ENCODE results near the gene FLAD1. TPM values are rescaled to one million over a fixed set of nuclear protein-coding genes. Genes with fewer than 3 reads are reported as not detected.

Gene FLAD1
- total and polyA plus RNA-seq, 5 experiments from 2014 or later, result 30.9 to 46.8 (median 41.8) TPM

DNA sequence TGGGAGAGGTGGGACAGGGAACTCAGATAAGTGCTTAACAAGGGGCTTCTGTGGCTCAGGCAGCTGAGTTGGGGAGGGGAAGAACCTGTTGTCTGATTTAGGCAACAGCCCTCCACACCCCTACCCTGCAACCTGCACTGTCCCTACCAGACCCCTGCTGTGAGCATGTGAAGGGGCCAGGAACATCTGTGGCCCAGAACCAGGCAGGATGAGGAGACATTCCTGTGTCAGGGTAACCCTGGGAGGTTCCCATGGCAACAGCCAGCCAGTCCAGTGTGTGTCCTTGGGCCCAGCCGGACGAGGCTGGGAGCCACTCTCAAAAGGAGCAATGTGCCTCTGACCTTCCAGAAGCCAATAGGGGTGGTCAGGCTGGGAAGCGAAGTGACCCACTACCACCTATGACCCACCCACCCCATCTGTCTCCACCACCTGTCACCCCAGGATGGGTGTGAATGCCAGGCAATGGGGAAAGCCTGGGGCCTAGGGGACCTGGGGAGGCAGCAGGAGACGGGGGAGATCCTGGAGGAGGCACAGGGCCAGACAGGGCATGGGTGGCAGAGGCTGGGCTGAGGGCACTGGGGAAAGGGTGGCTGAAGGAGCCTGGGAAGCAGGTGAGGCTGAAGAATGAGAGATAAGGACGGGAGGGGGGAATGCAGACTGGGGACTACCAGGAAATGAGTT lies 41.7 kb upstream of the FLAD1 start:
- H3K36me3 Mint-ChIP-seq, result peaks cover 0 to 25% (median 0%) of the 10 kb centered on the region in 3 donors
- H3K4me1 Mint-ChIP-seq, result peaks cover 27 to 80% (median 67%) of the 10 kb centered on the region in 4 donors
- no peak for ATAC-seq
- peak overlapping the region; percentile 41 to 94 (median 73) for H3K27ac Mint-ChIP-seq
- H3K4me3 Mint-ChIP-seq, result peak overlapping the region in 1 of 10 donors; percentile 38
- peaks cover 0 to under 1% (median 0%) of the 10 kb centered on the region in 9 donors for H3K9me3 Mint-ChIP-seq
- H3K27me3 Mint-ChIP-seq, result no peaks in the 10 kb centered on the region
- DNase-seq, result no peak
- POLR2A ChIA-PET, result interaction anchor here (2.9 kb wide), 1 partner anchor 20 kb away, joined by 19 read pairs; the partner anchor contains the start of gene PYGO2

DNA sequence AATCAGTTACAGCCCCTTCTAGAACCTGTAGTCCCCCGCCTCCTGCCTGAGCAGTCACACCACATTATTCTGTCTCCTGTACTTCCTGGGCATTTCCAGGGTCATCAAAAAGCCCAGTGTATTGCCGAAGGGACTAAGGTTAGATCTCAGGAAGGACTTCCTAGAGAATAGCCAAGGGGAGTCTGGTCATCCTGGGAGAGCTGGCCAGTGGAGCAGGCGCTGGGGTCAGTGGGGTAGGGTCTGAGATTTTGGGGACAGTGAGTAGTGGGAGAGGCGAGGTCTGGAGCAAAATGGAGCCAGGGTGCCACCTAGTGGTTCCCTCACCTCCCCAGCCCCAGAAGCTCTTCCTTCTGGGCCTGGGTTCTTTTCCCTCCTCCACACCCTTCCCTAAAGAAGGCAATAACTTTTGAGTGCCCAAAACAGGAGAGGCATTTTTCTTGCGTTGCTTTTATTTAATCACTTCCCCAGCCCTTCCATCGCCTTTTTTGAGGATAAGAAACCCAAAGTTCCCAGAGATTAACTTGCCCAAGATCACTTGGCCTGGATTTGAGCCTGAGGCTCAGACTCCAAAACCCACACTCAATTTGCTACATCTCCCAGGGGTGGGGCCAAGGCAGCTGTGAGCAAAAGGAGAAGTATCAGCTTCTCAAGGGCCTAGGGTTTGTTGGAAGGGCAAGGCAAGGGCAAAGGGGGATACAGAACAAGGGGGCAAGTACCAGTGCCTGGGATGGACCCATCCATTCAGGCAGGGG lies 39.3 kb upstream of the FLAD1 start:
- Mint-ChIP-seq H3K27ac (peak overlapping the region; percentile 78 to 94 (median 90)), H3K9me3 (no peaks in the 10 kb centered on the region), H3K36me3 (peaks cover 0 to 46% (median 5%) of the 10 kb centered on the region in 3 donors), H3K4me1 (peaks cover 24 to 64% (median 55%) of the 10 kb centered on the region in 4 donors), H3K27me3 (no peaks in the 10 kb centered on the region), H3K4me3 (peak overlapping the region in 5 of 10 donors; percentile 8 to 74 (median 38))
- ATAC-seq (peak in 1 of 2 donors; percentile 24), DNase-seq (peak in 1 of 10 donors; percentile 35)
- POLR2A ChIA-PET, result interaction anchor here (0.6 to 1.5 kb wide), 9 partner anchors 17 to 976 kb away, joined by 3 to 7 read pairs (median 3); partner anchors contain the start of genes CREB3L4 and PYGO2

DNA sequence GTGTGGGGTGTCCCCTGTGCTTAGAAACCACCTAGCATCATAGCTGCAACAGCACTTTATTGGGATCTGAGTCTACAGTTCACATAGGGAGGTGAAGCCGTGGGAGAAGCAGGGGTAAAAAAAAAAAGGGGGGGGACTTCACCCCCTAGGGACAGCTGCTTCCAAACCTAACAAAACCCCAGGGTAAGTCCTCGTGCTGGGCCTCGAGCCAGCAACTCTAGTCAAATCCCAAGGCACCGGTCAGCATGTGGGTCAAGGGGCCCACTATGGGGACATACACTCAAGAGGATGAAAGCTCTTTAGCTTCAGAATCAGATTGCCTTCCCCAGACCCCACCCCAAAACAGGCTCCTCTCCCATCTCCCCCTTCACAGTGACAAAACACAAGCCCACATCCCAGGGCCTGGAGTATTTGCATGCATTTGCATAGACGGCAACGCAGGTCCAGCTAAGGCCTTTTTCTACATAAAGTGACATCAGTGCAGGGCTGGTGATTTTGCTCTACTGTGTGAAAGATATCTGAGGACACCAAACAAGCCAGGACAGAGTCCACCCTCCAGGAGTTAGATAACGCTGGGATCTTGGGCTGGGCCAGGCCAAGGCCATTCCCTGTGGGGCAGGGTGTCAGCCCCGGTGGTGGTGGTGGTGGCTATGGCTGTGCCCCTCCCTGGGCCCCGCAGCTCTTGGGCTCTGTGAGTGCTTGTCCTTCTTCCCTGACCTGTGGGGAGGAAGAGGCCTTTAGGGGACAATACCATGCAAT lies 38.6 kb upstream of the FLAD1 start:
- Mint-ChIP-seq H3K4me1 (peaks cover 23 to 64% (median 54%) of the 10 kb centered on the region in 4 donors), H3K4me3 (peak overlapping the region in 1 of 10 donors; percentile 15)
- no peak for ATAC-seq

DNA sequence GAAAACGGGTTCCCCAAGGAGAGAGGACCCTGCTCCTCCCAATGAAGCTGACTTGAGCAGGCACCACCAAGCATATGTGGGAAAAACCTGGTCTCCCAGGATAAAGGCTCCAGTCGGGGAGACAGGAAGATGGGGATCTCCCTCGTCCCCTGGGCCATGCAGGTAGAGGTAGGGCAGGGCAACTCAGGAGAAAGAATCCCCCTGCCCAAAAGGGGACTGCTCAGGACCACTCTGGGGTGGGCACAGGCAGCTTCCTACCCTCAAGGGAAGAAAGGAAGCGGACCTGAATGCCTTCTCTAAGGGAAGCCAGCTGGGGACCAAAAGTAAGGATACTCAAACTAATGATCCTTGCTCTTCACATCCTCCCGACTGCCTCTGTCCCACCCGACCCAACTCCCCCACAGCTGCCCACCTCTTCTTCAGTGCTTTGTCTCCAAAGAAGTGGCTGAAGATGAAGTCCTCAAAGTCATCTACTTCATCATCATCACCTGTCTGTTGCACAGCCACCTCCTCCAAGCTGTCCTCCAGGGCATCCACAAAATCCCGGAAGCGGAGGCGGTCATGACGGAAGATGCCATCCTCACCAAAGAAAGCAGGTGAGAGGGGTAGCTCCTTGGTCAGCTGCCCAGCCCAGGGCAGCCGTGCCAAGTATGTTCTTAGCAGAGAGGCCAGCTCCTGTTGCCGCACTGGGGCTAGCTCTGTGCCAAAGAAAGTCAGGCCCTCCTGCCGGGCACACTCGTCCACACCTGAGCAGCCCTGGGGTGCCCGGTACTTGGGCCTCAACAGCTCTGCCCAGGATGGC lies 37.8 kb upstream of the FLAD1 start:
- peaks cover 0 to 57% (median 5%) of the 10 kb centered on the region in 3 donors for H3K36me3 Mint-ChIP-seq
- peaks cover 23 to 60% (median 51%) of the 10 kb centered on the region in 4 donors for H3K4me1 Mint-ChIP-seq
- no peaks in the 10 kb centered on the region for H3K27me3 Mint-ChIP-seq
- ATAC-seq (no peak), DNase-seq (no peak)
- H3K27ac Mint-ChIP-seq, result peak overlapping the region in 7 of 10 donors; percentile 20 to 95 (median 43)
- POLR2A ChIA-PET, result interaction anchor here (1.3 to 1.9 kb wide), 3 partner anchors 8 to 72 kb away, joined by 3 to 8 read pairs (median 6); partner anchors contain the start of genes PMVK and PYGO2
- H3K4me3 Mint-ChIP-seq, result no peak overlapping the region
- H3K9me3 Mint-ChIP-seq, result no peaks in the 10 kb centered on the region

More for the DNA sequence above, 38.6 kb upstream of the FLAD1 start:
- Mint-ChIP-seq H3K36me3 (peaks cover 0 to 52% (median 5%) of the 10 kb centered on the region in 3 donors), H3K27me3 (no peaks in the 10 kb centered on the region), H3K9me3 (no peaks in the 10 kb centered on the region), H3K27ac (peak overlapping the region in 9 of 10 donors; percentile 74 to 95 (median 91))
- POLR2A ChIA-PET, result interaction anchor here (1.0 to 1.9 kb wide), 8 partner anchors 8 to 384 kb away, joined by 3 to 8 read pairs (median 3); partner anchors contain the start of genes PMVK and PYGO2
- DNase-seq, result no peak

DNA sequence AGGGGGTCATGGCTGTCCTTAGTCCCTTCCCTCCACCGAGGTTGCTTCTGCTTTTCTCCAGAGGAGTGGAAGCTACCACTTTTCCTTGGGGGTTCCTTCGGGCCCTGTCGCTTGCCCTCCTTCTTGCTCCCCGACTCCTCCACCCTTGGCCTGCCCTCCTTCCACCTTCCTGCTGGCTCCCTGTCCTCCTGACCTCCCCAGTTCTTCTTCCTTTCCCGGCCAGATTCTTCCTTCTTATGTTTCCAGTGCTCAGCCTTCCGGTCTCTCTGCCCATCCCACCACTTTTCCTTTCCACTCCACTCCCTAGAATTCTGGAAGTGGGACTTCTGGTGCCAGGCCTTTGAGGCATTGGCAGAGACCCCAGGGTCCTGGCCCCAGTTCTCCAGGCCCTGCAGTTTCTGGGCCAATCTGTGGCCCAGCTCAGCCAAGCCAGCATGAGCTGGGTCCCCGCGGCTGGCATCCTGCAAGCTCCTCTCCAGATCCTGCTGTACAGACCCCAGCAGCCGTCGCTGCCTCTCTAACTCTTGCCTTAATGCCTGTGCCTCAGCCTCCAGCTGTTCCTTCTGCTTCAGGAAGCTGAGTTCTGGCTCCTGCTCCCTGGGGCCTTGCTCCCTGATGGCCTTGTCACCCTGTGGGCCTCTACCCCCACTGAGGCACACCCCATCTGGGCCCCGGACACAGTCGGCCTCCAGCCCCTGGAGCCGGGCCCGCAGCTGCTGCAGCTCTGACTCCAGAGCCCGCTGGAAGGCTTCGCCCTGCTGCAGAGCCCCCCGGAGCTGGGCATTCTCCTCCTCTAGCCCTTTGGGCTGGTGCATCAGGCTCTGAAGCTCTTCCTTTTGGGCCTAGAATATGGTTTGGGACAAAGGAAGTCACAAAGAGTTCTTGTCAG lies 36.9 kb upstream of the FLAD1 start:
- H3K9me3 Mint-ChIP-seq, result no peaks in the 10 kb centered on the region
- DNase-seq (no peak), ATAC-seq (no peak)
- peak overlapping the region in 2 of 10 donors; percentile 26 to 45 for H3K4me3 Mint-ChIP-seq
- H3K27me3 Mint-ChIP-seq, result no peaks in the 10 kb centered on the region
- H3K4me1 Mint-ChIP-seq, result peaks cover 23 to 60% (median 51%) of the 10 kb centered on the region in 4 donors
- H3K36me3 Mint-ChIP-seq, result peaks cover 0 to 65% (median 10%) of the 10 kb centered on the region in 3 donors
- POLR2A ChIA-PET, result interaction anchor here (0.6 to 1.9 kb wide), 2 partner anchors 9 kb away, joined by 3 to 8 read pairs; partner anchors contain the start of gene PMVK
- peak overlapping the region in 8 of 10 donors; percentile 41 to 95 (median 72) for H3K27ac Mint-ChIP-seq

DNA sequence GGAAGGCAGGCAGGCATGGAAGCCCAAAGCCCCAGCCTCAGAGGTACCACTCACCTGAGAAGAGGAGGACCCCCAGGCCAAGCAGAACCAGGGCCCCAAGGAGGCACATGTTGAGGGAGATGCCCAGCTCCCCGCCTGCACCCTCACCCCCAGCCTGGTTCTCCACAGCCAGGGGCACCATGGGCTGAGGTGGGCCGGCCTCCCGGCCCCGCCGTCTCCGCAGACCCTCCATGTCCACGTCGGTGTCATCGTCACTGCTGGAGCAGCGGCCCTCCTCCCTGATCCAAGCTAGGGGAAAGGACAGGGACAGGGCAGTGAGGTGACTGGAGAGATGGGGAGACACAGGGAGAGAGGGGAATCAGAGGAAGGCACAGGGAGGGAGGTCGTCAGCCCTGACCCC lies 35.1 kb upstream of the FLAD1 start:
- no peak for ATAC-seq
- no peak overlapping the region for H3K4me3 Mint-ChIP-seq
- H3K27ac Mint-ChIP-seq, result peak overlapping the region in 4 of 10 donors; percentile 40 to 92 (median 60)

DNA sequence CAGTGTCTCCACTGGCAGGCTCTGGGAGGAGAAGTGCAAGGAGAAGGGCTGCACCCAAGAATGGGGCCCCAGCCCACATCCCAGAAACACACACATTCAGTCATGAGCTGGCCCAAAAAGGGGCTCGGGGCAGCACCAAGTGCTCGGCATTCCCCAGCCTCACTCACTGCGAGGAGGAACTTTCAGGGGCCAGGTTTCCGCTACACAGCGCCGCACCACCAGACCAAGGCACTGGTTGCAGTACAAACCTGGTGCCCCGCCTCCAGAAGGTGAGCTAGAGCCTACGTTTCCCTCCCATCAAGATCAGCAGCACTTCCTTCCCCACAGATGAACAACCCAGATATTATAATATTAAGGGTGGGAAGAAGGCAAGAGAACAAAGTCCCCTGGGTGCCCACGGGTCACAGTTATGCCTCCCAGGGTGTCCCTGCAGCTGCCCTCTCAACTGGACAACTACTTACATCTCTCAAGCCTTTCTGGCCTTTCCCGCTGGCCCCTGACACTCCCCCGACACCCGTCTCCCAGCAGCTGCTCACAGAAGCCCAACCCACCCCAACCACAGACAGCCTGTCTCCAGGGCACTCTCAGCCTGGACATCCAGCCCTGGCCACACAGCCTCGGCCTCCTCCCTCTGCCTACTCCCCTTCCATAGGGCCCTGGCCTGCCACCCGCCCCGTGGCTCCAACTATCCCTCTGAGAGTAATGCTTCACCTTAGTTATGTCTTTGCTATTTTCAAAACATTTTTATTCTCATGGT lies 31.1 kb upstream of the FLAD1 start:
- peak in 9 of 10 donors; percentile 43 to 82 (median 71) for DNase-seq
- Mint-ChIP-seq H3K4me3 (peak overlapping the region; percentile 95 to 100 (median 98)), H3K4me1 (peaks cover 45 to 78% (median 69%) of the 10 kb centered on the region in 4 donors), H3K27me3 (no peaks in the 10 kb centered on the region), H3K9me3 (no peaks in the 10 kb centered on the region), H3K27ac (peak overlapping the region; percentile 97 to 100 (median 100)), H3K36me3 (peaks cover 0 to 41% (median 13%) of the 10 kb centered on the region in 3 donors)
- peak; percentile 26 to 47 for ATAC-seq
- POLR2A ChIA-PET, result interaction anchor here (0.6 to 7.9 kb wide), 11 partner anchors 8 to 283 kb away, joined by 3 to 87 read pairs (median 7); partner anchors contain the start of genes CKS1B, FLAD1, PMVK and PYGO2

More for the DNA sequence above, 35.1 kb upstream of the FLAD1 start:
- Mint-ChIP-seq H3K27me3 (no peaks in the 10 kb centered on the region), H3K36me3 (peaks cover 0 to 71% (median 10%) of the 10 kb centered on the region in 3 donors), H3K9me3 (no peaks in the 10 kb centered on the region), H3K4me1 (peaks cover 35 to 60% (median 56%) of the 10 kb centered on the region in 4 donors)
- POLR2A ChIA-PET, result interaction anchor here (0.5 to 2.4 kb wide), 6 partner anchors 8 to 163 kb away, joined by 3 to 18 read pairs (median 4); partner anchors contain the start of genes PMVK and PYGO2
- no peak for DNase-seq

DNA sequence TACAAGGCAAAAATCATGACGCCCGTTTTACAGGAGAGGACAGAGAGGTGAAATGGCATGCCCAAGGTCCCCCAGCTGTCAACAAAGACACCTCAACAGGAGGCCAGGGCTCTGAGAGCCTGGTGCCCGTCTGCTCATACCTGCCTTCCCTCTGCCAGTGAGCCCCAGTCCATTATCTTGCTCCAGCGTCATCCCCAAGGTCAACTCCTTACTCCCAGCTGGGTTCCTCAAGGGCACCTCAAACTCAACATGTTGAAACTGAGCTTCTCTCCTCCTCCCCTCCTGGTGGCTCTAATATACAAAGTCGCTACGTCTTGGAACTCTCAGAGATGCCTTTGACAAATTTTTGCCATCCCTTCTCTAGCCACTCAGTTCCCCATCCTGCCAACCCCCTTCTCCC lies 30.5 kb upstream of the FLAD1 start:
- no peak for ATAC-seq
- POLR2A ChIA-PET, result interaction anchor here (0.6 to 7.9 kb wide), 11 partner anchors 7 to 65 kb away, joined by 3 to 87 read pairs (median 7); partner anchors contain the start of genes CKS1B, FLAD1, PMVK and PYGO2
- Mint-ChIP-seq H3K27ac (peak overlapping the region; percentile 97 to 100 (median 100)), H3K4me1 (peaks cover 45 to 84% (median 71%) of the 10 kb centered on the region in 4 donors), H3K27me3 (no peaks in the 10 kb centered on the region), H3K36me3 (peaks cover 0 to 35% (median 13%) of the 10 kb centered on the region in 3 donors), H3K4me3 (peak overlapping the region; percentile 95 to 100 (median 98)), H3K9me3 (no peaks in the 10 kb centered on the region)
- no peak for DNase-seq

DNA sequence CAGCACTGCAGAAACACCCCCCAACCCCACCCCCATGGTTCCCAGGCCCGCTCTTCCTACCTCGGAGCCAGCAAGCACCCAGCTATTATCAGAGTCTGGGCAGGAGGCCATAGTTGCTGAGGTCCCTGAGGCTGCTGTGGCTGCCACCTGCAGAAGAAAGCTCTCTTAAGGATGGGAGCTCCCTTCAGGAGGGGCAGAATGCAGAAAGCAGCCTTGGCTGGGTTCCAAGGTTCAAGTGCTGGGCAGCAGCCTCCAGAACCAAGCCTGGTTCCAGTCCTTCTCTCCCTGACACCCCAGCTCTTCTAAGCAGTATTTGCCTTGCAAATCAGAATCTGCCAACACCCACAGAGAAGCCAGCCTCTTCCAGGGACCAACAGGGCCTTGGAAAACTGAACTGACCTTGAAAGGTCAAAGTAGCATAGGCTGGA lies 29.5 kb upstream of the FLAD1 start:
- Mint-ChIP-seq H3K36me3 (peaks cover 0 to 31% (median 10%) of the 10 kb centered on the region in 3 donors), H3K27me3 (no peaks in the 10 kb centered on the region), H3K4me3 (peak overlapping the region; percentile 95 to 100 (median 98)), H3K4me1 (peaks cover 44 to 87% (median 70%) of the 10 kb centered on the region in 4 donors), H3K9me3 (no peaks in the 10 kb centered on the region), H3K27ac (peak overlapping the region; percentile 97 to 100 (median 100))
- POLR2A ChIA-PET, result interaction anchor here (0.9 to 7.9 kb wide), 7 partner anchors 8 to 326 kb away, joined by 3 to 87 read pairs (median 7); partner anchors contain the start of genes CKS1B, PMVK, PYGO2 and SHC1
- ATAC-seq, result no peak
- DNase-seq, result no peak

Data from naive thymus-derived CD8-positive, alpha-beta T cell (primary cell).